ENCODE measurements around the gene SKI.

SKI gene

GRCh38 chr1:2266301-2266975, 38.3 kb downstream of the SKI start:
- peaks cover 18% of the 10 kb centered on the region for H3K36me3 Mint-ChIP-seq (ENCODE audit: low read depth)
- H3K27ac Mint-ChIP-seq: peak overlapping the region; percentile 90
- peaks cover 73% of the 10 kb centered on the region for H3K4me1 Mint-ChIP-seq
- peak overlapping the region; percentile 30 for H3K4me3 Mint-ChIP-seq
- DNase-seq: no peak
- no peak for TF ChIP-seq CTCF (IDR thresholded peaks at IDR 0.05)
- no peaks in the 10 kb centered on the region for H3K27me3 Mint-ChIP-seq (ENCODE audit: low read depth, poor library complexity)
- no peaks in the 10 kb centered on the region for H3K9me3 Mint-ChIP-seq

- no peak for DNase-seq
- no peaks in the 10 kb centered on the region for H3K27me3 Mint-ChIP-seq (ENCODE audit: low read depth, poor library complexity)
- H3K27ac Mint-ChIP-seq: peak overlapping the region; percentile 90
- no peak for TF ChIP-seq CTCF (IDR thresholded peaks at IDR 0.05)
- peaks cover 15% of the 10 kb centered on the region for H3K36me3 Mint-ChIP-seq (ENCODE audit: low read depth)
- H3K4me3 Mint-ChIP-seq: no peak overlapping the region
- peaks cover 73% of the 10 kb centered on the region for H3K4me1 Mint-ChIP-seq
- no peaks in the 10 kb centered on the region for H3K9me3 Mint-ChIP-seq
Observed at GRCh38 chr1:2267051-2267830, 39.1 kb downstream of the SKI start.

GRCh38 chr1:2267862-2268261, 39.7 kb downstream of the SKI start:
- Mint-ChIP-seq H3K27me3 (ENCODE audit: low read depth, poor library complexity) (no peaks in the 10 kb centered on the region), H3K4me3 (no peak overlapping the region), H3K36me3 (ENCODE audit: low read depth) (peaks cover 15% of the 10 kb centered on the region), H3K27ac (no peak overlapping the region), H3K4me1 (peaks cover 77% of the 10 kb centered on the region), H3K9me3 (no peaks in the 10 kb centered on the region)
- no peak for TF ChIP-seq CTCF (IDR thresholded peaks at IDR 0.05)
- no peak for DNase-seq

- TF ChIP-seq CTCF (IDR thresholded peaks at IDR 0.05): no peak
- no peak for DNase-seq
- H3K4me3 Mint-ChIP-seq: no peak overlapping the region
- no peaks in the 10 kb centered on the region for H3K9me3 Mint-ChIP-seq
- peaks cover 80% of the 10 kb centered on the region for H3K4me1 Mint-ChIP-seq
- peak overlapping the region; percentile 98 for H3K27ac Mint-ChIP-seq
- H3K36me3 Mint-ChIP-seq (ENCODE audit: low read depth): peaks cover 12% of the 10 kb centered on the region
- H3K27me3 Mint-ChIP-seq (ENCODE audit: low read depth, poor library complexity): no peaks in the 10 kb centered on the region
Observed at GRCh38 chr1:2268285-2269056, 40.4 kb downstream of the SKI start.

GRCh38 chr1:2269193-2269921, 41.2 kb downstream of the SKI start:
- Mint-ChIP-seq H3K4me1 (peaks cover 87% of the 10 kb centered on the region), H3K4me3 (no peak overlapping the region)

More at GRCh38 chr1:2269193-2269921, 41.2 kb downstream of the SKI start:
- peaks cover 10% of the 10 kb centered on the region for H3K36me3 Mint-ChIP-seq (ENCODE audit: low read depth)
- H3K27me3 Mint-ChIP-seq (ENCODE audit: low read depth, poor library complexity): no peaks in the 10 kb centered on the region
- TF ChIP-seq CTCF (IDR thresholded peaks at IDR 0.05): no peak
- H3K9me3 Mint-ChIP-seq: no peaks in the 10 kb centered on the region
- H3K27ac Mint-ChIP-seq: peak overlapping the region; percentile 98
- no peak for DNase-seq

Measured in nephron progenitor cell (in vitro differentiated cells).